Hepatocyte (in vitro differentiated cells): ENCODE results near the gene DYSF.

Experiments
- CTCF ChIP-seq: fragments of 200-600 bp; sonication (generic); IDR thresholded peaks from 2 replicates; pipeline ENCODE4 v1.5.1; 2016; ENCODE audit warnings: antibody characterized with exemption, mild to moderate bottlenecking; ENCODE audit not compliant: poor library complexity
- EZH2 ChIP-seq: fragments of 200-600 bp; sonication (generic); IDR thresholded peaks from 2 replicates; pipeline ENCODE4 v1.6.1; 2016; ENCODE audit warnings: antibody characterized with exemption, mild to moderate bottlenecking, borderline replicate concordance
- EZH2phosphoT487 ChIP-seq: fragments of 200-600 bp; sonication (generic); IDR thresholded peaks from one replicate; pipeline ENCODE4 v1.6.1; 2018; ENCODE audit warnings: antibody characterized with exemption, mild to moderate bottlenecking, low read depth, moderate library complexity; ENCODE audit not compliant: unreplicated experiment, severe bottlenecking

GRCh38 chr2:71503837-71504236 lies 50.5 kb downstream of the DYSF start:
- TF ChIP-seq EZH2 (no peak), CTCF (no peak), EZH2phosphoT487 (no peak)
